ENCODE results near the gene ICAM4.

The ICAM4 gene

GRCh38 chr19:10321874-10322835 is 35.4 kb downstream of the ICAM4 start:
- H3K4me3 ChIP-seq (ENCODE audit: low read depth, low read length) = no peak overlapping the region
- TF ChIP-seq MAX (IDR thresholded peaks at IDR 0.05; ENCODE audit: low read depth, low read length) = no peak
- TF ChIP-seq POLR2A (IDR thresholded peaks at IDR 0.05; ENCODE audit: extremely low read depth, insufficient read length) = no peak
- TF ChIP-seq MYC (IDR thresholded peaks at IDR 0.05; ENCODE audit: low read depth, low read length) = no peak
- TF ChIP-seq, protein P1, sequence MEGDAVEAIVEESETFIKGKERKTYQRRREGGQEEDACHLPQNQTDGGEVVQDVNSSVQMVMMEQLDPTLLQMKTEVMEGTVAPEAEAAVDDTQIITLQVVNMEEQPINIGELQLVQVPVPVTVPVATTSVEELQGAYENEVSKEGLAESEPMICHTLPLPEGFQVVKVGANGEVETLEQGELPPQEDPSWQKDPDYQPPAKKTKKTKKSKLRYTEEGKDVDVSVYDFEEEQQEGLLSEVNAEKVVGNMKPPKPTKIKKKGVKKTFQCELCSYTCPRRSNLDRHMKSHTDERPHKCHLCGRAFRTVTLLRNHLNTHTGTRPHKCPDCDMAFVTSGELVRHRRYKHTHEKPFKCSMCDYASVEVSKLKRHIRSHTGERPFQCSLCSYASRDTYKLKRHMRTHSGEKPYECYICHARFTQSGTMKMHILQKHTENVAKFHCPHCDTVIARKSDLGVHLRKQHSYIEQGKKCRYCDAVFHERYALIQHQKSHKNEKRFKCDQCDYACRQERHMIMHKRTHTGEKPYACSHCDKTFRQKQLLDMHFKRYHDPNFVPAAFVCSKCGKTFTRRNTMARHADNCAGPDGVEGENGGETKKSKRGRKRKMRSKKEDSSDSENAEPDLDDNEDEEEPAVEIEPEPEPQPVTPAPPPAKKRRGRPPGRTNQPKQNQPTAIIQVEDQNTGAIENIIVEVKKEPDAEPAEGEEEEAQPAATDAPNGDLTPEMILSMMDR (IDR thresholded peaks at IDR 0.05; ENCODE audit: low read depth, low read length) = no peak
- no peak for DNase-seq (ENCODE audit: low read depth)

DNA sequence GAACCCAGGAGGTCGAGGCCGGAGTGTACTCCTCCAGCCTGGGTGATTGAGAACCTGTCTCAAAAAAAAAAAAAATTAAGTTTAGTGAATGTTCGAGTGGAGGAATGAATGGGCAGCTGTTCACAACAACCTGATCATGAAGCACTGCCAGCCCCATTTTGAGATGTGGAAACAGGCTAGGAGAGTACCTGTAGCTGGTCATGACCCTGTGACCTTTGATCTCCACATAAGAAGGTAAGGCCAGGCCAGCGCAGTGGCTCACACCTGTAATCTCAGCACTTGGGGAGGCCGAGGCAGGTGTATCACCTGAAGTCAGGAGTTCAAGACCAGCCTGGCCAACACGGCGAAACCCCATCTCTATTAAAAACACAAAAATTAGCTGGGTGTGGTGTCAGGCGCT is 39.0 kb downstream of the ICAM4 start:
- DNase-seq (ENCODE audit: low read depth) = no peak
- H3K4me3 ChIP-seq (ENCODE audit: low read depth, low read length) = no peak overlapping the region
- TF ChIP-seq POLR2A (IDR thresholded peaks at IDR 0.05; ENCODE audit: extremely low read depth, insufficient read length) = no peak
- TF ChIP-seq, protein P1 (IDR thresholded peaks at IDR 0.05; ENCODE audit: low read depth, low read length) = no peak
- TF ChIP-seq MYC (IDR thresholded peaks at IDR 0.05; ENCODE audit: low read depth, low read length) = no peak
- no peak for TF ChIP-seq MAX (IDR thresholded peaks at IDR 0.05; ENCODE audit: low read depth, low read length)

- no peak for DNase-seq (ENCODE audit: low read depth)
- H3K4me3 ChIP-seq (ENCODE audit: low read depth, low read length) = no peak overlapping the region
- TF ChIP-seq, protein P1 (IDR thresholded peaks at IDR 0.05; ENCODE audit: low read depth, low read length) = no peak
- TF ChIP-seq MYC (IDR thresholded peaks at IDR 0.05; ENCODE audit: low read depth, low read length) (no peak), POLR2A (IDR thresholded peaks at IDR 0.05; ENCODE audit: extremely low read depth, insufficient read length) (no peak), MAX (IDR thresholded peaks at IDR 0.05; ENCODE audit: low read depth, low read length) (no peak)
These were observed 41.0 kb downstream of the ICAM4 start for GRCh38 chr19:10327793-10328192.

DNA sequence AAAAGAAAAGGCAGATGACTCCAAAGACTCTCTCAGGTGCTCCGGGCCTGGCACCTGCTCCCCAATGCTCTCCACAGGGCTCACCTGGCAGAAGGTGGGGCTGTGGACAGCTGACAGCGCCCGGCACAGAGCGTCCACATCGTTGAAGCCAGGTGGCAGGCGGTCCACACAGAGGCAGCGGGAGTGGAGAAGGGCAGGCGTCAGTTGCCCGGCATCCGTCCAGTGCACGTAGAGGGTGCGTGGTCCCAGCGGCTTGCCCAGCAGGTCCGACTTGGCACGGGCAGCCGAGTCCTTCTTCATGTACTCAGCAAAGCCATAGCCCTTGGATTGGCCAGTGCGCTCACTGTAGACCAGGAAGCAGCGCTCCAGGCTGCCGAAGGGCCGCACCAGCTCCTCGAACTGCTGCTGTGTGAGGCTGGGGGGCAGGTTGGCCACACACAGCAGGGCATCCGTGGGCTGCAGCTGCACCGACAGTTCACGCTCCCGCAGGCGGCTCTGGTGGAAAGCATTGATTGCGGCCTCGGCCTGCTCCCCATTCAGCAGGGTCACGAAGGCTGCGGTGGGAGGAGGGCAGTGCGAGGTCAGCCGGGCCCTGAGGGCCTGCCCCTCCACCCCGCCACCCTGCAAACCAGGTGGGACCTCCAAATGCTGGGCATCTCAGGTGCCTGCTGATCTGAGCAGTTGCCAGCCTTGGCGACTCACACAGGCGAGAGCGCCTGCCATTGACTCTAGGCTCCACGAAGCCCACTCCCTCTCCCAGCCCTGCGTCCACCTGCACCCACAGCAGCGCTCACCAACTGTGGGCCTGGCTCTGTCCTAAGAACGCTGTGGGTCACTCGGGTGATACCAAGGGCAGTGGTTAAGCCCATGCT is 42.0 kb downstream of the ICAM4 start:
- TF ChIP-seq MAX (IDR thresholded peaks at IDR 0.05; ENCODE audit: low read depth, low read length) (no peak), MYC (IDR thresholded peaks at IDR 0.05; ENCODE audit: low read depth, low read length) (no peak), POLR2A (IDR thresholded peaks at IDR 0.05; ENCODE audit: extremely low read depth, insufficient read length) (no peak)
- TF ChIP-seq, protein P1 (IDR thresholded peaks at IDR 0.05; ENCODE audit: low read depth, low read length) = no peak
- no peak for DNase-seq (ENCODE audit: low read depth)
- H3K4me3 ChIP-seq (ENCODE audit: low read depth, low read length) = no peak overlapping the region

GRCh38 chr19:10329555-10329954 is 42.8 kb downstream of the ICAM4 start:
- DNase-seq (ENCODE audit: low read depth) = no peak
- no peak overlapping the region for H3K4me3 ChIP-seq (ENCODE audit: low read depth, low read length)
- TF ChIP-seq MAX (IDR thresholded peaks at IDR 0.05; ENCODE audit: low read depth, low read length) (no peak), POLR2A (IDR thresholded peaks at IDR 0.05; ENCODE audit: extremely low read depth, insufficient read length) (no peak)

Measured in NB4 (cell line).